Hepatocyte (in vitro differentiated cells): ENCODE results near the gene PRKAA1. TPM values are rescaled to one million over a fixed set of nuclear protein-coding genes. Genes with fewer than 3 reads are reported as not detected.
"Not testable (repeated sequence)": the region's sequence is repeated elsewhere in the genome, so short reads cannot be mapped to it uniquely, and the experiment has no call there.

ENCODE experiments used
- DNase-seq: peaks from one replicate; pipeline ENCODE4 v3.0.0-alpha.2; 2016; ENCODE audit warnings: low spot score
- H2AFZ ChIP-seq: fragments of 200-600 bp; sonication (generic); 2 replicates; pipeline ENCODE4 v1.6.0; 2016; ENCODE audit warnings: antibody characterized with exemption, mild to moderate bottlenecking
- H3K27ac ChIP-seq: fragments of 200-600 bp; sonication (generic); 2 replicates; pipeline ENCODE4 v1.5.1; 2016; ENCODE audit warnings: mild to moderate bottlenecking
- H3K27me3 ChIP-seq: fragments of 200-600 bp; sonication (generic); 2 replicates; pipeline ENCODE4 v1.6.1; 2016
- H3K36me3 ChIP-seq: fragments of 200-600 bp; sonication (generic); replicated peaks from 2 replicates; pipeline ENCODE4 v1.5.1; 2016; ENCODE audit warnings: low read depth; ENCODE audit not compliant: insufficient read depth
- H3K4me1 ChIP-seq: fragments of 200-600 bp; sonication (generic); 2 replicates; pipeline ENCODE4 v1.5.1; 2016; ENCODE audit warnings: mild to moderate bottlenecking, moderate library complexity; ENCODE audit not compliant: insufficient read depth
- H3K4me2 ChIP-seq: fragments of 200-600 bp; sonication (generic); 2 replicates; pipeline ENCODE4 v1.6.0; 2016
- H3K4me3 ChIP-seq: fragments of 200-600 bp; sonication (generic); 2 replicates; pipeline ENCODE4 v1.5.1; 2016; ENCODE audit warnings: mild to moderate bottlenecking
- H3K79me2 ChIP-seq: fragments of 200-600 bp; sonication (generic); 2 replicates; pipeline ENCODE4 v1.6.0; 2017; ENCODE audit warnings: mild to moderate bottlenecking
- H3K9me2 ChIP-seq: fragments of 200-600 bp; sonication (generic); replicated peaks from 2 replicates; pipeline ENCODE4 v1.6.0; 2017; ENCODE audit warnings: mild to moderate bottlenecking; ENCODE audit not compliant: insufficient read depth
- H3K9me3 ChIP-seq: fragments of 200-600 bp; sonication (generic); 2 replicates; pipeline ENCODE4 v1.5.1; 2016; ENCODE audit warnings: low read depth, mild to moderate bottlenecking
- H4K20me1 ChIP-seq: fragments of 200-600 bp; sonication (generic); 2 replicates; pipeline ENCODE4 v1.6.0; 2016; ENCODE audit warnings: mild to moderate bottlenecking; ENCODE audit not compliant: insufficient read depth, poor library complexity, severe bottlenecking
- CTCF ChIP-seq: fragments of 200-600 bp; sonication (generic); IDR thresholded peaks from 2 replicates; pipeline ENCODE4 v1.5.1; 2016; ENCODE audit warnings: antibody characterized with exemption, mild to moderate bottlenecking; ENCODE audit not compliant: poor library complexity
- EZH2 ChIP-seq: fragments of 200-600 bp; sonication (generic); IDR thresholded peaks from 2 replicates; pipeline ENCODE4 v1.6.1; 2016; ENCODE audit warnings: antibody characterized with exemption, mild to moderate bottlenecking, borderline replicate concordance
- EZH2phosphoT487 ChIP-seq: fragments of 200-600 bp; sonication (generic); IDR thresholded peaks from one replicate; pipeline ENCODE4 v1.6.1; 2018; ENCODE audit warnings: antibody characterized with exemption, mild to moderate bottlenecking, low read depth, moderate library complexity; ENCODE audit not compliant: unreplicated experiment, severe bottlenecking
- WGBS: methylation state at CpG from one replicate; pipeline ENCODE4 v1.1.6; 2016; ENCODE audit warnings: low lambda C conversion rate; ENCODE audit errors: missing lambda C conversion rate; 5-methylcytosine and 5-hydroxymethylcytosine counted together
- polyA plus RNA-seq: library from polyadenylated mRNA; unstranded; fragments of >200 nt; fragmentation: Nextera tagmentation; extraction: Ambion mirVana; gene quantifications from 2 replicates; pipeline ENCODE4 v1.2.1, GENCODE V29; 2016
- total RNA-seq: library from RNA; depleted of rRNA; stranded (reverse); fragments of >200 nt; gene quantifications from 2 replicates; pipeline ENCODE4 v1.2.3, GENCODE V29; 2014

PRKAA1 gene
- total and polyA plus RNA-seq, 2 experiments from 2014 or later: 25.7 to 90.4 TPM

- peaks cover 70% of the 10 kb centered on the region for H3K79me2 ChIP-seq
- H3K4me1 ChIP-seq: peaks cover 26% of the 10 kb centered on the region
- no peaks in the 10 kb centered on the region for H3K36me3 ChIP-seq
- H3K4me2 ChIP-seq: peak overlapping the region; percentile 87
- WGBS: 36% methylated on average over 3 of the region's 3 CpGs
- DNase-seq: no peak
- TF ChIP-seq EZH2phosphoT487 (no peak), EZH2 (no peak), CTCF (no peak)
- H3K27ac ChIP-seq: peak overlapping the region; percentile 97
- H2AFZ ChIP-seq: no peak overlapping the region
- H4K20me1 ChIP-seq: peaks cover 38% of the 10 kb centered on the region
- no peaks in the 10 kb centered on the region for H3K27me3 ChIP-seq
- H3K9me2 ChIP-seq: no peaks in the 10 kb centered on the region
- H3K9me3 ChIP-seq: no peaks in the 10 kb centered on the region
- peak overlapping the region; percentile 93 for H3K4me3 ChIP-seq
Measured at GRCh38 chr5:40796487-40796889, 1.7 kb downstream of the PRKAA1 start.

GRCh38 chr5:40794877-40795276 lies 3.3 kb downstream of the PRKAA1 start:
- H3K27me3 ChIP-seq, H3K27ac ChIP-seq, DNase-seq, H3K4me2 ChIP-seq, H3K36me3 ChIP-seq, H3K4me3 ChIP-seq, H3K9me2 ChIP-seq, H2AFZ ChIP-seq, H3K9me3 ChIP-seq: not testable (repeated sequence)
- peaks cover 23% of the 10 kb centered on the region for H3K4me1 ChIP-seq
- H4K20me1 ChIP-seq: peaks cover 48% of the 10 kb centered on the region
- peaks cover 83% of the 10 kb centered on the region for H3K79me2 ChIP-seq
- 94% methylated on average over 3 of the region's 3 CpGs for WGBS

GRCh38 chr5:40794340-40794739 lies 3.8 kb downstream of the PRKAA1 start:
- H3K79me2 ChIP-seq: peaks cover 85% of the 10 kb centered on the region
- H3K4me1 ChIP-seq: peaks cover 18% of the 10 kb centered on the region
- H3K4me3 ChIP-seq, H3K27me3 ChIP-seq, H2AFZ ChIP-seq, H3K4me2 ChIP-seq, H3K9me2 ChIP-seq, H3K36me3 ChIP-seq, DNase-seq, H3K9me3 ChIP-seq, H3K27ac ChIP-seq: not testable (repeated sequence)
- peaks cover 48% of the 10 kb centered on the region for H4K20me1 ChIP-seq

GRCh38 chr5:40792691-40793090 lies 5.5 kb downstream of the PRKAA1 start:
- WGBS: 87% methylated on average over 10 of the region's 10 CpGs
- H4K20me1 ChIP-seq: peaks cover 50% of the 10 kb centered on the region
- H3K27me3 ChIP-seq, H3K36me3 ChIP-seq, H3K9me2 ChIP-seq, DNase-seq, H3K27ac ChIP-seq, H2AFZ ChIP-seq, H3K4me2 ChIP-seq, H3K9me3 ChIP-seq, H3K4me3 ChIP-seq: not testable (repeated sequence)
- H3K4me1 ChIP-seq: peaks cover 14% of the 10 kb centered on the region
- H3K79me2 ChIP-seq: peaks cover 100% of the 10 kb centered on the region

GRCh38 chr5:40791715-40792139 lies 6.4 kb downstream of the PRKAA1 start:
- H3K27ac ChIP-seq: peak overlapping the region; percentile 50
- peaks cover 14% of the 10 kb centered on the region for H3K4me1 ChIP-seq
- TF ChIP-seq CTCF (no peak), EZH2phosphoT487 (no peak), EZH2 (no peak)
- no peak overlapping the region for H2AFZ ChIP-seq
- DNase-seq: peak; percentile 28
- WGBS: 44% methylated on average over 3 of the region's 3 CpGs
- no peaks in the 10 kb centered on the region for H3K9me3 ChIP-seq
- no peaks in the 10 kb centered on the region for H3K27me3 ChIP-seq
- peak overlapping the region; percentile 67 for H3K4me2 ChIP-seq
- H3K9me2 ChIP-seq: no peaks in the 10 kb centered on the region
- H3K79me2 ChIP-seq: peaks cover 100% of the 10 kb centered on the region
- no peaks in the 10 kb centered on the region for H3K36me3 ChIP-seq
- peaks cover 45% of the 10 kb centered on the region for H4K20me1 ChIP-seq
- no peak overlapping the region for H3K4me3 ChIP-seq
